Progenitor cell of endocrine pancreas (in vitro differentiated cells): ENCODE measurements around the gene VWA5B1. TPM values are rescaled to one million over a fixed set of nuclear protein-coding genes. Genes with fewer than 3 reads are reported as not detected.

Experiments
- DNase-seq: peaks from one replicate; pipeline ENCODE4 v3.0.0; 2021; ENCODE audit warnings: low spot score; ENCODE audit not compliant: unreplicated experiment
- H3K27ac Mint-ChIP-seq: 2 replicates; pipeline ENCODE4 v1.8.0; 2021; ENCODE audit warnings: mild to moderate bottlenecking, moderate library complexity, mixed read lengths
- H3K27me3 Mint-ChIP-seq: 2 replicates; pipeline ENCODE4 v1.8.0; 2021; ENCODE audit warnings: mixed read lengths
- H3K36me3 Mint-ChIP-seq: 2 replicates; pipeline ENCODE4 v1.8.0; 2022; ENCODE audit warnings: mixed read lengths; ENCODE audit not compliant: insufficient read depth
- H3K4me1 Mint-ChIP-seq: 2 replicates; pipeline ENCODE4 v1.8.0; 2021; ENCODE audit warnings: low read depth, mixed read lengths
- H3K4me3 Mint-ChIP-seq: 2 replicates; pipeline ENCODE4 v1.8.0; 2021; ENCODE audit warnings: low read depth, mild to moderate bottlenecking, moderate library complexity, mixed read lengths
- H3K9me3 Mint-ChIP-seq: 2 replicates; pipeline ENCODE4 v1.8.0; 2021; ENCODE audit warnings: low read depth, mixed read lengths
- CTCF ChIP-seq: fragments of 200-600 bp; sonication (generic); IDR thresholded peaks from one replicate; pipeline ENCODE4 v1.5.0; 2021; ENCODE audit warnings: antibody characterized with exemption, mild to moderate bottlenecking; ENCODE audit not compliant: unreplicated experiment
- total RNA-seq: library from RNA; stranded (reverse); gene quantifications from 2 replicates; pipeline ENCODE4 v1.2.1, GENCODE V29; 2021

VWA5B1 gene
- total RNA-seq, 1 donor from 2014 or later, result 0.19 TPM

DNA sequence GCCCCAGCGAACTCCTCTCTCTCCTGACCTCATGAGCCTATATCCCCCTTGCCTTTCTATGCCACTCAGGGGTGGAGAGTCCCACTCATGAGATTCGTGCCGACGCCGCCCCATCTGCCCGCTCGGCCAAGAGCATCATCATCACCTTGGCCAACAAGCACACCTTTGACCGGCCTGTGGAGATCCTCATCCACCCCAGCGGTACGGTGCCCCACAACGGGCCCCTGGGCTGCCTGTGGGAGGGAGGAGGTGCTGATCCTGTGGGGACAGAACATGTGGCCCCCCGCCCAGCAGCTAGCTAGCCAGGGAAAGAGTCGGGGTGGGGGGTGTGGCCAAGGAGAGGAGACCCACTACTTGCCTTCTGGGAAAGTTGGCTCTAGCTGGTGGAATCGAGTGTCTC, 27.8 kb downstream of the VWA5B1 start:
- no peak overlapping the region for H3K27ac Mint-ChIP-seq
- H3K36me3 Mint-ChIP-seq, result no peaks in the 10 kb centered on the region
- DNase-seq, result no peak
- H3K27me3 Mint-ChIP-seq, result peaks cover 64% of the 10 kb centered on the region
- H3K4me3 Mint-ChIP-seq, result no peak overlapping the region
- TF ChIP-seq CTCF, result no peak
- no peaks in the 10 kb centered on the region for H3K9me3 Mint-ChIP-seq
- H3K4me1 Mint-ChIP-seq, result peaks cover 3% of the 10 kb centered on the region

DNA sequence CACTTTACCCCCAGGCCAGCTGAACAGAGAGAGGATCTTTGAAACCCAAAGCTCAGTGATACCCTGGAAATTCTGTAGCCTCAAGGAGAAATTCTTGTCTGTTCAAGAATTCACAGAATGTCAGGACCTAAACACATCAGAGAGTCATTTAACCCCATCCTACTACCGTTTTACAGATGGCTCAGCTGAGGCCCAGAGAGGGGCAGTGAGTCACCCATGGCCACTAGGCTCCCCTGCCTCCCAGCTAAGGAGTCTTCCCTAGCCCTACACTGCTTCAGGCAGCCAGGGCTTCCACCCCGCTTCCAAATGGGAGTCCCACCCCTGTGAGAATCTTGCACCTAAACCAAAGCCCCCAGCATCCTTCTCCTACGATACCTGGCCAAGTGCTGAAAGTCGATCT, 28.3 kb downstream of the VWA5B1 start:
- no peaks in the 10 kb centered on the region for H3K9me3 Mint-ChIP-seq
- no peaks in the 10 kb centered on the region for H3K36me3 Mint-ChIP-seq
- no peak for DNase-seq
- no peak overlapping the region for H3K27ac Mint-ChIP-seq
- H3K4me1 Mint-ChIP-seq, result peaks cover 3% of the 10 kb centered on the region
- TF ChIP-seq CTCF, result no peak
- H3K27me3 Mint-ChIP-seq, result peaks cover 64% of the 10 kb centered on the region
- H3K4me3 Mint-ChIP-seq, result no peak overlapping the region

- Mint-ChIP-seq H3K27ac (no peak overlapping the region), H3K4me1 (peaks cover 3% of the 10 kb centered on the region), H3K36me3 (no peaks in the 10 kb centered on the region), H3K9me3 (no peaks in the 10 kb centered on the region), H3K27me3 (peaks cover 68% of the 10 kb centered on the region), H3K4me3 (no peak overlapping the region)
- TF ChIP-seq CTCF, result no peak
- DNase-seq, result no peak
Observed at GRCh38 chr1:20319456-20320220, 29.0 kb downstream of the VWA5B1 start.

- Mint-ChIP-seq H3K4me1 (peaks cover 4% of the 10 kb centered on the region), H3K4me3 (no peak overlapping the region), H3K27me3 (peaks cover 66% of the 10 kb centered on the region), H3K27ac (no peak overlapping the region), H3K9me3 (no peaks in the 10 kb centered on the region), H3K36me3 (no peaks in the 10 kb centered on the region)
- TF ChIP-seq CTCF, result no peak
- DNase-seq, result no peak
Observed at GRCh38 chr1:20320704-20321103, 30.0 kb downstream of the VWA5B1 start.

GRCh38 chr1:20321573-20321972, 30.9 kb downstream of the VWA5B1 start:
- Mint-ChIP-seq H3K9me3 (no peaks in the 10 kb centered on the region), H3K27me3 (peaks cover 61% of the 10 kb centered on the region), H3K4me1 (peaks cover 5% of the 10 kb centered on the region), H3K27ac (no peak overlapping the region), H3K4me3 (no peak overlapping the region), H3K36me3 (no peaks in the 10 kb centered on the region)
- no peak for DNase-seq
- no peak for TF ChIP-seq CTCF
